ENCODE measurements around the gene CMC2.

DNA sequence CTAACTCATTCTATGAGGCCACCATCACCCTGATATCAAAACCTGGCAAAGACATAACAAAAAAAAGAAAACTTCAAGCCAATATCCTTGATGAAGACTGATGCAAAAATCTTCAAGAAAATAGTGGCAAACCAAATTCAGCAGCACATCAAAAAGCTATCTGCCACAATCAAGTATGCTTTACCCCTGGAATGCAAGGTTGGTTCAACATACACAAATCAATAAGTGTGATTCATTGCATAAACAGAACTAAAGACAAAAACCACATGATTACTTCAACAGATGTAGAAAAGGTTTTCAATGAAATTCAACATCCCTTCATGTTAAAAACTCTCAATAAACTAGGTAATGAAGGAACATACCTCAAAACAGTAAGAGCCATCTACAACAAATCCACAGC, 48.4 kb downstream of the CMC2 start:
- TF ChIP-seq CTCF (IDR thresholded peaks at IDR 0.05) (no peak), POLR2A (IDR thresholded peaks at IDR 0.05; ENCODE audit: low read depth) (no peak)

Data from esophagus muscularis mucosa (tissue), 3 donors.